Measurements from ENCODE around the gene C4orf46. TPM values are rescaled to one million over a fixed set of nuclear protein-coding genes. Genes with fewer than 3 reads are reported as not detected.

The C4orf46 gene
- total and polyA plus RNA-seq, 2 donors (not counting 3 experiments of a cell fraction or from before 2014, with no cell fraction given): 9.4 to 19.6 TPM

DNA sequence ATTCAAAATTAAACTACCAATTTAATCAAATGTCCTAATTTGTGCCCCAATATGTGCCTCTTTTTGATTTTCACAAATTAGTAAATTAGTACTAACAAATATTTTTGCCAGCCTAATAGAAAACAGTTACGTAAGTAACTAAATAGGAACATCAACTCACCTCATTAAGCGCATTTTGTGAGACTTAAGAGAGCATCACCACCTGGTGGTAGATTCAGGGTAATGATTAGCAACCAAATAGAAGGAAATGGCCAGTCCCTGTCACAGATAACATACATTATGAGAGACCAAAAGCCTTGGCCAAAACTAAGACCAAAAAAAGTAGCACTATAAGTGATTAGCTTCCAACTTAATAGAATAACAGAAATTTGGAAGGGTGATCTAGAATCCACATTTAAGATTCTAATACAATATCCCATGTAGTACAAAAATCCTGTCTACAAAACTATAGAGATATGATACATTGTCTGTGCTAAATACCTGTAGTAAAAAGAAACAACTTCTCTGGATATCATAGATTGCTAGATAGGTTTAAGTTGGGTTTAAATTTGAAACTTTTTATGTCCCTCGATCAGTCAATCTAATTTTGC is 46.7 kb downstream of the C4orf46 start:
- Histone ChIP-seq H3K9ac (replicated peaks; ENCODE audit: extremely low read depth, insufficient read depth, low read length) (no peak overlapping the region), H3K27me3 (ENCODE audit: control insufficient read depth in 2 of 2, insufficient read depth in 2 of 2, low read length in 2 of 2) (no peaks in the 10 kb centered on the region), H3K4me2 (ENCODE audit: insufficient read depth, low read length) (no peak overlapping the region), H3K36me3 (ENCODE audit: control insufficient read depth in 2 of 2, extremely low read depth in 1 of 2, insufficient read depth in 2 of 2, low read length in 2 of 2) (no peaks in the 10 kb centered on the region), H3K27ac (ENCODE audit: insufficient read depth, low read depth, low read length) (no peak overlapping the region), H3K4me3 (replicated peaks in 1 of 3; ENCODE audit: insufficient read depth in 1 of 3, low read depth in 1 of 3, low read length in 3 of 3) (no peak overlapping the region), H3K9me3 (replicated peaks; ENCODE audit: control insufficient read depth, insufficient read depth, low read length) (no peaks in the 10 kb centered on the region), H4K20me1 (replicated peaks; ENCODE audit: control insufficient read depth, extremely low read depth, insufficient read depth, low read length) (no peaks in the 10 kb centered on the region), H3K9me1 (replicated peaks; ENCODE audit: control insufficient read depth, extremely low read depth, insufficient read depth, low read length) (peaks cover 2% of the 10 kb centered on the region), H2AFZ (ENCODE audit: low read depth, low read length) (no peak overlapping the region), H3K79me2 (ENCODE audit: control insufficient read depth, insufficient read depth, low read length) (no peaks in the 10 kb centered on the region), H3K4me1 (ENCODE audit: control insufficient read depth, extremely low read depth, insufficient read depth, low read length) (no peaks in the 10 kb centered on the region)
- no TSS peak for BruUV-seq (replicated peaks)
- dilution Hi-C loops (cut with MboI; ENCODE audit: extremely low pct_ligation_motif_present, low sequenced_read_pairs) (no loop called here), intact Hi-C loops (cut with micrococcal nuclease) (loop anchor here (1.0 to 10.0 kb wide), 5 partner anchors 129 to 630 kb away; no protein-coding TSS in a partner anchor)
- POLR2A ChIA-PET: no interaction called here
- CTCF ChIA-PET: interaction anchor here (1.3 to 5.7 kb wide), 5 partner anchors 130 to 381 kb away, joined by 3 to 74 read pairs (median 15); no protein-coding TSS in a partner anchor
- DNase-seq (ENCODE audit: low read depth, low spot score) (peak; percentile 63), FAIRE-seq (peak; percentile 52)
- no peak for TF ChIP-seq POLR2A (IDR thresholded peaks at IDR 0.05; ENCODE audit: low read depth, low read length)
- TF ChIP-seq, protein P1, sequence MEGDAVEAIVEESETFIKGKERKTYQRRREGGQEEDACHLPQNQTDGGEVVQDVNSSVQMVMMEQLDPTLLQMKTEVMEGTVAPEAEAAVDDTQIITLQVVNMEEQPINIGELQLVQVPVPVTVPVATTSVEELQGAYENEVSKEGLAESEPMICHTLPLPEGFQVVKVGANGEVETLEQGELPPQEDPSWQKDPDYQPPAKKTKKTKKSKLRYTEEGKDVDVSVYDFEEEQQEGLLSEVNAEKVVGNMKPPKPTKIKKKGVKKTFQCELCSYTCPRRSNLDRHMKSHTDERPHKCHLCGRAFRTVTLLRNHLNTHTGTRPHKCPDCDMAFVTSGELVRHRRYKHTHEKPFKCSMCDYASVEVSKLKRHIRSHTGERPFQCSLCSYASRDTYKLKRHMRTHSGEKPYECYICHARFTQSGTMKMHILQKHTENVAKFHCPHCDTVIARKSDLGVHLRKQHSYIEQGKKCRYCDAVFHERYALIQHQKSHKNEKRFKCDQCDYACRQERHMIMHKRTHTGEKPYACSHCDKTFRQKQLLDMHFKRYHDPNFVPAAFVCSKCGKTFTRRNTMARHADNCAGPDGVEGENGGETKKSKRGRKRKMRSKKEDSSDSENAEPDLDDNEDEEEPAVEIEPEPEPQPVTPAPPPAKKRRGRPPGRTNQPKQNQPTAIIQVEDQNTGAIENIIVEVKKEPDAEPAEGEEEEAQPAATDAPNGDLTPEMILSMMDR (IDR thresholded peaks at IDR 0.05; ENCODE audit: extremely low read depth in 1 of 2, insufficient read depth in 1 of 2, low read depth in 1 of 2, low read length in 2 of 2): peak; percentile 42 to 50

DNA sequence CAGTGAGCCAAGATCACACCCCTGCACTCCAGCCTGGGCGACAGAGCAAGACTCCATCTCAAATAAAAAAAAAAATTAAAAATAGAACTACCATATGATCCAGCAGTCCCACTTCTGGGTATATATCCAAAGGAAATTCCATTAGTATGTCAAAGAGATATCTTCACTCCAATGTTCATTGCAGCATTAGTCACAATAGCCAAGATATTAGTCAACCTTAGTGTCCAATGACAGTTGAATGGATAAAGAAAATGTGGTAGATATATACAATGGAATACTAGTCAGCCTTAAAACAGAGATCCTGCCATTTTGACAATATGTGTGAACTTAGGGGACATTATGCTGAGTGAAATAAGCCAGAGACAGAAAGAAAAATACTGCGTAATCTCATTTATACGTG is 49.4 kb downstream of the C4orf46 start:
- FAIRE-seq: no peak
- H3K27me3 ChIP-seq (ENCODE audit: control insufficient read depth in 2 of 2, insufficient read depth in 2 of 2, low read length in 2 of 2): no peaks in the 10 kb centered on the region
- H2AFZ ChIP-seq (ENCODE audit: low read depth, low read length): no peak overlapping the region
- H3K4me3 ChIP-seq (replicated peaks in 1 of 3; ENCODE audit: insufficient read depth in 1 of 3, low read depth in 1 of 3, low read length in 3 of 3): no peak overlapping the region
- no peak for DNase-seq (ENCODE audit: low read depth, low spot score)
- no peak overlapping the region for H3K9ac ChIP-seq (replicated peaks; ENCODE audit: extremely low read depth, insufficient read depth, low read length)
- H4K20me1 ChIP-seq (replicated peaks; ENCODE audit: control insufficient read depth, extremely low read depth, insufficient read depth, low read length): no peaks in the 10 kb centered on the region
- no peaks in the 10 kb centered on the region for H3K4me1 ChIP-seq (ENCODE audit: control insufficient read depth, extremely low read depth, insufficient read depth, low read length)
- POLR2A ChIA-PET: no interaction called here
- no peak overlapping the region for H3K4me2 ChIP-seq (ENCODE audit: insufficient read depth, low read length)
- BruUV-seq (replicated peaks): no TSS peak
- intact Hi-C loops (cut with micrococcal nuclease) (loop anchor here (10.0 kb wide), 1 partner anchor 627 kb away; no protein-coding TSS in a partner anchor), dilution Hi-C loops (cut with MboI; ENCODE audit: extremely low pct_ligation_motif_present, low sequenced_read_pairs) (no loop called here)
- CTCF ChIA-PET: interaction anchor here (1.8 to 3.7 kb wide), 2 partner anchors 126 to 367 kb away, joined by 5 to 14 read pairs; no protein-coding TSS in a partner anchor
- peaks cover 2% of the 10 kb centered on the region for H3K9me1 ChIP-seq (replicated peaks; ENCODE audit: control insufficient read depth, extremely low read depth, insufficient read depth, low read length)
- no peaks in the 10 kb centered on the region for H3K9me3 ChIP-seq (replicated peaks; ENCODE audit: control insufficient read depth, insufficient read depth, low read length)
- no peak overlapping the region for H3K27ac ChIP-seq (ENCODE audit: insufficient read depth, low read depth, low read length)
- H3K36me3 ChIP-seq (ENCODE audit: control insufficient read depth in 2 of 2, extremely low read depth in 1 of 2, insufficient read depth in 2 of 2, low read length in 2 of 2): no peaks in the 10 kb centered on the region
- TF ChIP-seq JUN (IDR thresholded peaks at IDR 0.05; ENCODE audit: borderline replicate concordance, insufficient read depth, insufficient read length, low read depth) (no peak), EZH2 (IDR thresholded peaks at IDR 0.05; ENCODE audit: borderline replicate concordance, low read depth, low read length, severe bottlenecking) (no peak), POLR2AphosphoS5 (IDR thresholded peaks at IDR 0.05; ENCODE audit: insufficient read depth, low read depth, low read length) (no peak), GATA2 (IDR thresholded peaks at IDR 0.05; ENCODE audit: insufficient read depth, insufficient read length, low read depth, low read length) (no peak), POLR2A (IDR thresholded peaks at IDR 0.05; ENCODE audit: low read depth, low read length) (no peak), FOS (IDR thresholded peaks at IDR 0.05; ENCODE audit: borderline replicate concordance, insufficient read depth, low read length) (no peak)
- TF ChIP-seq, protein P2, sequence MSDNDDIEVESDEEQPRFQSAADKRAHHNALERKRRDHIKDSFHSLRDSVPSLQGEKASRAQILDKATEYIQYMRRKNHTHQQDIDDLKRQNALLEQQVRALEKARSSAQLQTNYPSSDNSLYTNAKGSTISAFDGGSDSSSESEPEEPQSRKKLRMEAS (IDR thresholded peaks at IDR 0.05; ENCODE audit: insufficient read depth, insufficient read length): no peak
- no peaks in the 10 kb centered on the region for H3K79me2 ChIP-seq (ENCODE audit: control insufficient read depth, insufficient read depth, low read length)
